GM12801 (cell line): ENCODE results near the gene TNFRSF19.

Experiments
- TF ChIP-seq, protein P1 (sequence below): IDR thresholded peaks from one replicate; pipeline ENCODE4 v1.5.1; 2011; ENCODE audit warnings: control low read depth; ENCODE audit not compliant: insufficient read length; ENCODE audit errors: extremely low read depth

Gene TNFRSF19

DNA sequence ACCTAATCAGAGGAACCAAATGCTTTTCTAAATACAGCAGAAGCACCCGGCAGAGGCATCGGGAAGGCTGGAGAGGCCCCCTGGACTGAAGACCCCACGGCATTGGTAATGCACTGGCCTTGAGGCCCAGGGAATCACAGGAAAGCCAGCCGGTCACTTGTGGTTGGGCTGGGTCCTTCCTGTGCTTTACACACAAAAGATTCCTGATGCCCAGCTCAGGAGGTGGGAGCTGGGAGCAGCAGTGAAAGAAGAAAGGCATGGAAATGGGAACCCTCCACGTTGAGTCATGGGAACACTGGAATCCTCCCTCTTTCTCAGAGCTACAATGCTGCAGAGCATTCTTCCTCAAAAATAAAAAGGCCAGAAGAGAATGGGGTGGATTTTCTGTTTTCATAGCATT lies 126.4 kb downstream of the TNFRSF19 start:
- TF ChIP-seq, protein P1, sequence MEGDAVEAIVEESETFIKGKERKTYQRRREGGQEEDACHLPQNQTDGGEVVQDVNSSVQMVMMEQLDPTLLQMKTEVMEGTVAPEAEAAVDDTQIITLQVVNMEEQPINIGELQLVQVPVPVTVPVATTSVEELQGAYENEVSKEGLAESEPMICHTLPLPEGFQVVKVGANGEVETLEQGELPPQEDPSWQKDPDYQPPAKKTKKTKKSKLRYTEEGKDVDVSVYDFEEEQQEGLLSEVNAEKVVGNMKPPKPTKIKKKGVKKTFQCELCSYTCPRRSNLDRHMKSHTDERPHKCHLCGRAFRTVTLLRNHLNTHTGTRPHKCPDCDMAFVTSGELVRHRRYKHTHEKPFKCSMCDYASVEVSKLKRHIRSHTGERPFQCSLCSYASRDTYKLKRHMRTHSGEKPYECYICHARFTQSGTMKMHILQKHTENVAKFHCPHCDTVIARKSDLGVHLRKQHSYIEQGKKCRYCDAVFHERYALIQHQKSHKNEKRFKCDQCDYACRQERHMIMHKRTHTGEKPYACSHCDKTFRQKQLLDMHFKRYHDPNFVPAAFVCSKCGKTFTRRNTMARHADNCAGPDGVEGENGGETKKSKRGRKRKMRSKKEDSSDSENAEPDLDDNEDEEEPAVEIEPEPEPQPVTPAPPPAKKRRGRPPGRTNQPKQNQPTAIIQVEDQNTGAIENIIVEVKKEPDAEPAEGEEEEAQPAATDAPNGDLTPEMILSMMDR: no peak

DNA sequence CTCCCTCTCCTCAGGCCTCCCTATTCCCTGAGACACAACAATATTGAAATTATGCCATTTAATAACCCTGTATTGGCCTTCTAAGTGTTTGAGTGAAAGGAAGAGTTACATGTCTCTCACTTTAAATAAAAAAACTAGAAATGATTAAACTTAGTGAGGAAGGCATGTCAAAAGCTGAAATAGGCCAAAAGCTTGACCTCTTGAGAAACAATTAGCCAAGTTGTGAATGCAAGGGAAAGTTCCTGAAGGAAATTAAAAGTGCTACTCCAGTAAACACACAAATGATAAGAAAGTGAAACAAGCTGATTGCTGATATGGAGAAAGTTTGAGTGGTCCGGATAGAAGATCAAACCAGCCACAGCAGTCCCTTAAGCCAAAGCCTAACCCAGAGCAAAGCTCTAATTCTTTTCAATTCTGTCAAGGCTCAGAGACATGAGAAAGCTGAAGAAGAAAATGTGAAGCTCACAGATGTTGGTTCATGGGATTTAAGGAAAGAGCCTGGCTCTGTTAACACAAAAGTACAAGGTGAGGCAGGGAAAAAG lies 127.6 kb downstream of the TNFRSF19 start:
- TF ChIP-seq, protein P1: no peak

DNA sequence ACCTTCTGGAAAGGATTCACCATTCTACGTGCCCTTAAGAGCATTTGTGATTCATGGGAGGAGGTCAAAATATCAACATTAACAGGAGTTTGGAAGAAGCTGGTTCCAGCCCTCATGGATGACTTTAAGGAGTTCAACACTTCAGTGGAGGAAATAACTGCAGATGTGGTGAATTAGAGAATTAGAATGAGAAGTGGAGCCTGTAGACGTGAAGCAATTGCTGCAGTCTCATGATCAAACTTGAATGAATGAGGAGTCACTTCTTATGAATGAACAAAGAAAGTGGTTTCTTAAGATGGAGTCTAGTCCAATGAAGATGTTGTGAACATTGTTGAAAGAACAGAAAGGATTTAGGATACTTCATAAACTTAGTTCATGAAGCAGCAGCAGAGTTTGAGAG lies 129.1 kb downstream of the TNFRSF19 start:
- TF ChIP-seq, protein P1: no peak

DNA sequence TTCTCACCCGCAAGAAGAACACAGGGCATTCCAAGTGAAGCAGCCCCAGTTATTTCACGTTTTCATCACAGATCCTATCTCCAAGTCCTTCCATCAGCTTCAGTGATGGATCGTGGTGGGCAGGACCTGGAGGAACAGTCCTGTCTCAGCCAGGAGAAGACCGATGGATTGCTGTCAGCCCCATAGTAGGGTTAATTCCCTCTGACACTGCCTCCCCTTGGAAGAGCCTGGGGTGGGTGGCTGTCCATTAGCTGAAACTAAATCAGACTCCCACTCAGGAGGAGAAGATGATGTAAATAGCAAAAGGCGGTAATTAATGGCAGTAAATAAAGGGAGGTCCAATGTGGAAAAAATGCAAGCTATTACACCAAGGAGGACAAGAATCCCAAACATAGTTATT lies 131.0 kb downstream of the TNFRSF19 start:
- TF ChIP-seq, protein P1: no peak

DNA sequence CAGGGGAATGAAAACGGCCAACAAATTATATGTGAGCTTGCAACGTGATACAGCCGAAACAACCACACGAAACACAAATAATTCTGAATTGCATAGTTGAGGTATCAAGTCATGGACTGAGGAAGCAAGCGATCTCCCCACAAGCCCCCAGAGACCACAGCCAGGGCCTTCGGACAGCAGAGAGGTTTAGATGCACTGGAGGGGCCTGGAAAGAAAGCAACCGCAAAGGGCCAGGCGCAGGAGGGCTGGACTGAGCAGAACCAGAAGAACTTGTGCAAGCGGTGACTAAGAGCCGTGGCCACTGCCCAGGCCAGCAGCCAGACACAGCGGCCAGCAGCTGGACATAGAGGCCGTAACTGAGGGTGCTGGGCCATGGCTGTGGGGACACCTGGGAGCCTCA lies 131.4 kb downstream of the TNFRSF19 start:
- TF ChIP-seq, protein P1: no peak

DNA sequence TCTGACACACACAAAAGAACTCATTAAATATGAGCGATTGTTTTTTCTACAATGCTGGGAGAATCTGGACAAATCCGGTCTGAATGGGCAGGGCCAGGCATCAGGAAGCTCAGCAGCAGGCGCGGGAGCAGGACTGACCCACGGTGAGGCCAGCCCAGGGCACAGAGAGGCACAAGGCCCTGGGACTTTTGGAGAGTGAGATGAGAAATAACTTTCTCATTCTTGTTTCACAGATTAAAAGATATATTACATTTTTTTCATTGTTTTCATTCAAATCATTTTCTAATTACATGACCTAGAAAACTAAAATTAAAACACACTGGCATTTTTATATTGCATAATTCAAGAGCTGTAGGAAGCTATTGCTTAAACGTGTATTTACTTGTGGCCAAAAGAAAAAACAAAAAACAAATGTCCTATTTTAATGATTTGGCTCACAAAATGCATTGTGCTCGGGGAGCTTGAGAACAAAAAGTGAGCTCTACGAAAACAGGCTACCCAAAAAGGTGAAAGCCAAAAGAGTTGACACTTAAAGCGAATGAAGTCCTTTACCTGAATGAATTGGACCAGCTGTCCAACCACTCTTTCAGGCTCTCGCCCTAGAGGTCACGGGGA lies 133.1 kb downstream of the TNFRSF19 start:
- TF ChIP-seq, protein P1: no peak

DNA sequence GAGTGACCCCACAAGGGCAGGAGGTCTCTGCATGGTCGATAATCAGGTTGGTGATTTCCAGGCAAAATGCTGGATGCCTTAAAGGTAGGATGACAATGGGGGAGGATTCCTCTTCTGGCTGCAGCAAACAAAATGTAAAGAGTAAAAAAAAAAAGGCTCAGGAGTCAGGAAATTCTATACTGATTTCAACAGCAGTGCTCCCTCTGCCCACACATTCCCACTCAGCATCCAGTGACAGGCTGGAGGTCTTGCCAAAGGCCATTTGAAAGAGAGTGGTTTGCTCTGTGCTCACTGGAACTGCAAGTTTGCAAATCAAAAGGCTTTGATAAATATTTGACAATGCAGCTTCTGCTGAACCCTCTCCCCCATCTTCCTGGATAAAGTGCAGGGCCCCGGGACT lies 135.4 kb downstream of the TNFRSF19 start:
- TF ChIP-seq, protein P1: no peak

DNA sequence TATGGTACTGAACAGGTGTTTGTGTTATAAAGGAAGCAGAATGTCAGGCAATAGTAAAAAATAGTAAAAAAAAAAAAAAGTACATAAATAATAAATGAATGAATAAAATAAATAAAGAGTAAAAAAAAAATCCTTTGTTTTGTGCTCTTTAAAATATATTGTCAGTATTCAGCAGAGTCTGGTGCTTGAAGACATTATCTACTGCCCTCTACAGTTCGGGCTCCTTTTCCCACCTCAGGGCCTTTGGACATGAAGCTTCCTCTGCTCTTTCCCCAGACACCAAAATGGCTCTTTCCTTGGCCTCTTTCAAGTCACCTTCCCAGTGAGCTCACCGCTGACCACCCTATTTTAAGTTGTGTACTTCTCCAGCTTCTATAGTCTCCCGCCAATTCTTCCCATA lies 137.5 kb downstream of the TNFRSF19 start:
- TF ChIP-seq, protein P1: no peak
